ENCODE results near the gene IKZF1.
"Not testable (repeated sequence)": the region's sequence is repeated elsewhere in the genome, so short reads cannot be mapped to it uniquely, and the experiment has no call there.

The IKZF1 gene

DNA sequence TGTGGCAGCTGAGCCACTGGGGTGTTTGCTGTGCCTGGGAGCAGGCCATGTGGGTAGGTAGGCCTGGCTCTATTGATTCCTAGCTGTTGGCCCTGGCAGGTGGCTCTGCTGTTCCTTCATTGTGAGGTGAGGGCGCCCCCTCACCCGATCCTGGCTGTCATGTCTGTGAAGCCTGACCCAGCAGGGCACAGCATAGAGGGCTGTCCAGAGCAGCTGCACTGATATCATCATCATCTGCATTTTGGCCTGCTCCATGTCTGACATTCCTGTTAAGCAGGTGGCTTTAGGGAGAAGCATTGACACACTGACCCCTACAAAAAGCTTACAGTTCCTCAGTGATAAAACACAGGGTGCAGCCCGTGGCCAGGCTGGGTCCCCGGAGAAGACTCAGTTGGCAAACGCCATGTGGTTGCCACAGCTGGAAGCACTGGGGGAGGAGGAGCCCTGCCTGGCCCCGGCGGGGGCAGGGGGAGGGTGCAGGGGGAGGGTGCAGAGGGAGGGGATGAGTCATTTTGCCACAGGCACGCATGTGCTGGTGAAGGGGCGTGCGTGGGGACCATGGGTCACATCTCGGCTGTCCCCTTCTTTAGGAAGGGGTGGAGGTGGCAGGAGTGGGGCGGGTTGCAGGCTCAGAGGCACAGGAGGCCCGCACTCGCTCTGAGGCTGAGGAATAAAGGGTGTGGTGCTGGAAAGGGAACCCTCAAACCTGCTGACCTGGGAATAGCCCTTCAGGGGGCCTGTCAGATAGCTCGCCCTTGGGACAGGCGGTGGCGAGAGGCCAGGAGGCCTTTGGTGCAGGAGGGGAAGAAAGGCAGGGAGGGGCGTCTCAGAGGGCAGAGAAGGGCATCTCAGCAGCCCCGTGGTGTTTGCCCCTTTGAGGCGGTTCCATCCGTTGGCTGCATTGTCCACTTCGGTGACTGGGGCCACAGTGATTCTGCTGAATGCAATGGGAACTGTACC is 31.6 kb downstream of the IKZF1 start:
- no peak for DNase-seq

- DNase-seq: no peak
These were observed 32.6 kb downstream of the IKZF1 start for GRCh38 chr7:50336894-50337703.

DNA sequence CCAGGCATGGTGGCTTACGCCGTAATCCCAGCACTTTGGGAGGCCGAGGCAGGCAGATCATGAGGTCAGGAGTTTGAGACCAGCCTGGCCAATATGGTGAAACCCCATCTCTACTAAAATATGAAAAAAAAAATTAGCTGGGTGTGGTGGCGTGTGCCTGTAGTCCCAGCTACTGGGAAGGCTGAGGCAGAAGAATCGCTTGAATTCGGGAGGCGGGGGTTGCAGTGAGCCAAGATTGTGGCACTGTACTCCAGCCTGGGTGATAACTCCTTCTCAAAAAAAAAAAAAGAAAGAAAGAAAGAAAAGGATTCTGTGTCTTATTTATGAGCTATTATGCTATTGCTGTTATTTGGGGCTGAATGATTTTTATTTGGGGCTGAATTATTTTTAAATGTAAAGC is 35.0 kb downstream of the IKZF1 start:
- not testable (repeated sequence) for DNase-seq

- DNase-seq: no peak
These were observed 35.5 kb downstream of the IKZF1 start for GRCh38 chr7:50339990-50340500.

GRCh38 chr7:50341724-50342123 is 37.2 kb downstream of the IKZF1 start:
- no peak for DNase-seq

- DNase-seq: no peak
These were observed 38.1 kb downstream of the IKZF1 start for GRCh38 chr7:50342616-50343114.

DNA sequence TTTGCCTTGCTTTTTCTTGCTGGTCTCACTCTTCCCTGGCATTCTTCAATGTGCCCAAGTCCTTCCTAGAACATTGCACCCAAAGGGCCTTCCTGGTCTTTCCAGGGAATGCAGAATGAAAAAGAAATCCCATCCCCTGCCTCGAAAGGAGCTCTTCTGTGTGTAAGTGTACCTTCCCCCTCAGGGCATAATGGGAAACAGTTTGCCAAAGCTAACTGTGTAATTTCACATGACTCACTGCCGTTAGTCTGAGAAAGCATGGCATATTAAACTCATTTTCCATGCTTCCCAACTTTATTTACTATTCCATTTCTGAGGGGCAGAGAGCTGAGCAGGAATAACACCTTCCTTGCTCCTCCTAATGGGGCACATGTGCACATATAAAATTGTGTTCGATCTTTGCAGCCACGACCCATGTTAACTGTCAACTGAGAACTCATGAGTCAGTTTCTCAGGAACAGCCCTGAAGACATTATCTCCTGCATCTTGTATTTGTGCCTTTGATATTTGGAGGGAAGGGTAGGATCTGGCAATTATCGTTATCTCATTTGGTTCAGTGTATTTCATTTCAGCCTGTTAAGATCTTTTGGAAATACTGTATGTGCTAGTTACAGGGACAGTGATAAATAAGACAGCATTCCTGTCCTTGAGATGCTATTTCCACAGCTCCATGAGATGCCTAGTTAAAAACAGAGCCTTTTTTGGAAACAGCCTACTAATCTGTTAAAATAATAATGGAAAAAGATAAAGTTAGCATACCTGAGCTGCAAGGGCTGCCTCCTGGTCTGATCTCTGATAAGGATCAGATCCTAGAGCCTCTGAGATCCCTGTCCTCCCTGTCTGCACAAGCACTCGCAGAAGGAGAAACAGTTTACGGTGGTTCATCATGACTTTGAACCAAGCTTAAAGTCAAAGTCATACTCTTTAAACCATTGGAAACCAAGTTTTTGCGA is 42.3 kb downstream of the IKZF1 start:
- no peak for DNase-seq

DNA sequence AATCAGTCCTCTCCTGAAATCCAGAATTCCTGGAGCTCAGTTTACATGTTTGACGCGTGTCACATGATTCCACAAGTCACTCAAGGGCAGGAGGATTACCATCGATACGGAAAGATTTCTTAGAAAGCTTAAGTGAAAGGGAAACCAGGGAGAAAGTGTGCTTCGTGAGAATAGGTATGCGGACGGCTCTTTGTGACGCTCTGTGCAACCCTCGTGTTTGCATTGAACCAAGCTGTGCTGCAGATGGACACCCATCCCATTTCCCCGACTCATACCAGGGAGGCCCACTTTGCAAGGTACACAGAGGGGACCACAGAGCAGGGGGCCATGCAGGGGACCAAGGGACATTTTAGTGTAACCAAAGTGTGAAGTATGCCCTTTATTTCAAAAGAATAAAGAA is 43.2 kb downstream of the IKZF1 start:
- no peak for DNase-seq

GRCh38 chr7:50348469-50349162 is 44.1 kb downstream of the IKZF1 start:
- DNase-seq: no peak

DNA sequence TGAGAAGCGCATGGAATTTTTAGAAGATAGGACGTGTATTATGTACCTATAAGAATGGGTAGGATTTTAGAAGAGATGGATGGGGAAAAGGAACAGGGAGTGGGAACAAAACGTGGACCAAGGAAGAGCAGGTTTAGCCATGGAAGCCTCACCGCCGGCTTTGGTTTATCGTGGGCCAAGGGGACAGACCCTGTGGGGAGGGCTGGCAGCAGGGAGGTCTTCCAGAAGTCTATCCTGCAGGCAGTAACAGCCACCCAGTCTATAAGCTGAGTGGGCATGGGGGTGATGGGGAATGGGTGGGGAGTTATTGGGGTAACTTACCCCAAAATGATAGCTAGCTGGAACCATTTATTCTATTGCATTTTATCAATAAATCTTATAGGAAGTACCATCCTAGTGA is 44.9 kb downstream of the IKZF1 start:
- no peak for DNase-seq

DNA sequence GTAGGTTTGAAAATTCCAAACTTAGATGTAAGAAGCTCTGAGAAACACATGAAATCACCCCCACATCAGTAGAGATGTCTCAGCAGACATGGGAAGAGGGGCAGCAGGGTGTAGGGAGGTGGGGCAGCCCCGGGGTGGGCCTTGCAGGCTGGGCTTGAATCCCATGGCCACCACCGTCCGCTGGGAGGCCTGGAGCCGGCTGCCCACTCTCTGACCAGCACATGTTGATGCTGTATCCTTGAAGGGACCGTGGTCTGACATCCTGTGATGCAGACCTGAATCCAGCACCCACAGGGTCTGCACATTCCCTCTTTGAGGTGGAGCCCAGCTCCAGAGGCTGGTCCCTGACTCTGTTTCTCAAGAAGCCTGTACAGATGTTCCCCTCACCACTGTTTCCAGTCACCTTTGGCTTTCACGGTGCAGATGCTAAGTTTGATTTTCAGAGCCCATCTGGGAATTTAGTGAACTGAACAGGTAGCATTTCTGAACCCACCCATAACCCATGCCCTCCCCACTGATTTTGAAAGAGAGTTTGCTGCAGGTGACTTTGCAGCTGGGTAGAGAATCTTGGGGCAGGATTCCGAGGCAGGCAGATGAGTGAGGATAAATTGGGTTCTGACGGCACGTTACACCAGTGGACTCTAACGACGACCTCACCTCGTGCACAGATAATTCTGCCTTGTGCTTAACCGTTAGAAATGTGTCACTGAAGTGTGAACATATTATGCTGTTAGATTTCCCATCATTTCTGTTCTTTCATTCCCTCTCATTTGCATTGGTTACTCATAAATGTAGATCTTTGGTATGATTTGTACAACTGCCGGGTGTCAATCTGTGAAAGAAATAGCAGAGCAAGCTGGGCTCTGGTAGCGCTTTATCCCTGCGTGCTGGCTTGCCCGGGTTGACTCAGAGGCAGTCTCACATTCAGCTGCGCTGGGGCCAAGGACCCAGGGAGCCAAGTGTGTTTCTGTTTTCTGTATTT is 45.7 kb downstream of the IKZF1 start:
- DNase-seq: no peak

DNA sequence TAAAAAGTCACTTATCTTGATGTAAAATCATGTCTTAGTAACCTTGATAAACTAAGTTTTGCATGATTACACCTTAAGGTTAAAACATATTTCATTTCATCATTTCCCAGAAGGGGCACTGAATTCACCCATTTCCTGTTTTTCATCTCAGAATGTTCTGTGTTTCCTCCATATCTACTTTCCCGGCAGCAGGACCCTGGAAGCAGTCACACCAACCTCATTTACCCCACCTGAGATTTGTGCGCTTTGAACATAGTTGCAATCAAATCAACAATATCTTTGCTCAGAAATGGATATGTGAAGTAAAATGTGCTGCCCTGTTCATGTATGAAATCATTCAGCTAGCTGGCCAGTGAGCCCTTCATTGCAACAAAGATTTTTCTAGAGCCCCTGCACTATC is 46.8 kb downstream of the IKZF1 start:
- DNase-seq: no peak

DNA sequence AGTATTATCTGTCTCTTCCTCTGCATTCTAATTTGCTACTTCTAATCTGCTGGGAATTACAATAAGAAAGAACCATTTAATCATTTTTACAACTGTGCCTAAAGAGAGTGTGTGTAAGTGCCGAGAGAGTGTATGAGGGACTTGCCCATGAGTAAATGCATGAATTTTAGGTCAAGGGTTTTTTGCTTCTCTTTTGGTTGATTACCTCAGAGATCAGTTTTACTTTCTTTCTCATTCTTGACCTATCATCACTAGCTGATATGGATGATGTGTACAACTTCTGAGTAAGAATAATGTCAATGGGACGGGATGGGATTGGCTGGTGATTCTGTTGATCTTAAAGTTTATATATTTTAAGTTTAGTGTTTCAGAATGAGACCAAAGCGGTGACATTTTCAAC is 47.8 kb downstream of the IKZF1 start:
- no peak for DNase-seq

DNA sequence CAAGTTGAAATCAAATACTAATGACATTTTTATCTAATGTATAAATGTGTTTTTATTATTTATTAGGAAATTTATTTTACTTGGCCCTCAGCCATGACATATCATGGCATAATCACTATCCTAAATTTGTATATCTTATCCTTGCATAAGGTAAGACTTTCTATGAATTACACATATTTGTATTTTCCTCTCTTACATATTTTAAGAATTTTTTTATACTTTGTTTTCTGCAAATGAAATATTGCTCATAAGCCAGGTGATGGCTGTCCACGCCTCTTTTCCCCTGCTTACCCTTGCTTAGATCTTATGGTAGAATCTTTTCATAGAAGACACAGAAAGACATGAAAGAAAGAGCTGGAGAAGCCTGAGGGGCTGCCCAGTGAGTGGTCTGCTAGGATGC is 48.2 kb downstream of the IKZF1 start:
- no peak for DNase-seq

GRCh38 chr7:50353201-50353600 is 48.7 kb downstream of the IKZF1 start:
- DNase-seq: no peak

GRCh38 chr7:50353894-50354595 is 49.5 kb downstream of the IKZF1 start:
- no peak for DNase-seq

DNA sequence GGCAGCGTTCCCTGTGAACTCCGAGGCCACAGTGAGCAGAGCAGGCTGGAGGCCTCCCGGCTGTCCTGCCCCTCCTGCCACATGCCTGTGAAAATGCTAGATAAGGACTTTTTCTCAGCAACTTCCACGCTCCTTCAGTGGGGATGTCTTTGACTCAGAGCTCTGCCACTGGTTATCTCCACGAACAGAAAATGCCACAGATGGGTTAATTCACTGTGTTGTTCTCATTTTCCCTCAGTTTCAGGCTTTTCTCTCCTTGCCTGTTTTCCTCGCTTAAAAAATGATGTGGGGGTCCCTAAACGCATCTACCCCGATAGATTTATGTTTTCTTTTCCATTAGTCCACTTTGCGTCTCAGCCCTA is 51.3 kb downstream of the IKZF1 start:
- DNase-seq: no peak

- DNase-seq: no peak
These were observed 51.9 kb downstream of the IKZF1 start for GRCh38 chr7:50356212-50356944.

- DNase-seq: no peak
These were observed 52.4 kb downstream of the IKZF1 start for GRCh38 chr7:50356945-50357268.

All from NCI-H187 (cell line).